ENCODE results near the gene L3MBTL2. TPM values are rescaled to one million over a fixed set of nuclear protein-coding genes. Genes with fewer than 3 reads are reported as not detected.

Gene L3MBTL2
- polyA plus RNA-seq, 1 experiment = 19.1 TPM

GRCh38 chr22:41197038-41197972 is 7.8 kb upstream of the L3MBTL2 start:
- DNase-seq (ENCODE audit: low read depth, low spot score) = no peak
- POLR2A ChIA-PET = no interaction called here
- H3K27me3 ChIP-seq (ENCODE audit: control insufficient read depth, insufficient read depth, low read length) = peaks cover 9% of the 10 kb centered on the region
- H3K9me3 ChIP-seq (ENCODE audit: control insufficient read depth, insufficient read depth, low read length) = no peaks in the 10 kb centered on the region; the same call in 1 of the 2 replicates
- TF ChIP-seq, protein P1, sequence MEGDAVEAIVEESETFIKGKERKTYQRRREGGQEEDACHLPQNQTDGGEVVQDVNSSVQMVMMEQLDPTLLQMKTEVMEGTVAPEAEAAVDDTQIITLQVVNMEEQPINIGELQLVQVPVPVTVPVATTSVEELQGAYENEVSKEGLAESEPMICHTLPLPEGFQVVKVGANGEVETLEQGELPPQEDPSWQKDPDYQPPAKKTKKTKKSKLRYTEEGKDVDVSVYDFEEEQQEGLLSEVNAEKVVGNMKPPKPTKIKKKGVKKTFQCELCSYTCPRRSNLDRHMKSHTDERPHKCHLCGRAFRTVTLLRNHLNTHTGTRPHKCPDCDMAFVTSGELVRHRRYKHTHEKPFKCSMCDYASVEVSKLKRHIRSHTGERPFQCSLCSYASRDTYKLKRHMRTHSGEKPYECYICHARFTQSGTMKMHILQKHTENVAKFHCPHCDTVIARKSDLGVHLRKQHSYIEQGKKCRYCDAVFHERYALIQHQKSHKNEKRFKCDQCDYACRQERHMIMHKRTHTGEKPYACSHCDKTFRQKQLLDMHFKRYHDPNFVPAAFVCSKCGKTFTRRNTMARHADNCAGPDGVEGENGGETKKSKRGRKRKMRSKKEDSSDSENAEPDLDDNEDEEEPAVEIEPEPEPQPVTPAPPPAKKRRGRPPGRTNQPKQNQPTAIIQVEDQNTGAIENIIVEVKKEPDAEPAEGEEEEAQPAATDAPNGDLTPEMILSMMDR (IDR thresholded peaks at IDR 0.05; ENCODE audit: low read depth, low read length) = peak; percentile 17; the same call in 1 of the 2 replicates
- no peak overlapping the region for H3K27ac ChIP-seq (ENCODE audit: low read depth, low read length)
- peak overlapping the region; percentile 88 for H3K4me3 ChIP-seq (ENCODE audit: low read depth, low read length)
- CTCF ChIA-PET = interaction anchor here (1.5 kb wide), 1 partner anchor 275 kb away, joined by 4 read pairs; no protein-coding TSS in a partner anchor

GRCh38 chr22:41198027-41198580 is 7.0 kb upstream of the L3MBTL2 start:
- ChIA-PET POLR2A (interaction anchor here (0.7 kb wide), 1 partner anchor 104 kb away, joined by 8 read pairs; no protein-coding TSS in a partner anchor), CTCF (interaction anchor here (1.3 to 1.5 kb wide), 2 partner anchors 9 to 276 kb away, joined by 3 to 4 read pairs; no protein-coding TSS in a partner anchor)
- Histone ChIP-seq H3K9me3 (ENCODE audit: control insufficient read depth, insufficient read depth, low read length) (no peaks in the 10 kb centered on the region; the same call in 1 of the 2 replicates), H3K4me3 (ENCODE audit: low read depth, low read length) (peak overlapping the region; percentile 88), H3K27ac (ENCODE audit: low read depth, low read length) (no peak overlapping the region), H3K27me3 (ENCODE audit: control insufficient read depth, insufficient read depth, low read length) (peaks cover 9% of the 10 kb centered on the region)
- no peak for DNase-seq (ENCODE audit: low read depth, low spot score)
- TF ChIP-seq, protein P1 (IDR thresholded peaks at IDR 0.05; ENCODE audit: low read depth, low read length) = no peak

DNA sequence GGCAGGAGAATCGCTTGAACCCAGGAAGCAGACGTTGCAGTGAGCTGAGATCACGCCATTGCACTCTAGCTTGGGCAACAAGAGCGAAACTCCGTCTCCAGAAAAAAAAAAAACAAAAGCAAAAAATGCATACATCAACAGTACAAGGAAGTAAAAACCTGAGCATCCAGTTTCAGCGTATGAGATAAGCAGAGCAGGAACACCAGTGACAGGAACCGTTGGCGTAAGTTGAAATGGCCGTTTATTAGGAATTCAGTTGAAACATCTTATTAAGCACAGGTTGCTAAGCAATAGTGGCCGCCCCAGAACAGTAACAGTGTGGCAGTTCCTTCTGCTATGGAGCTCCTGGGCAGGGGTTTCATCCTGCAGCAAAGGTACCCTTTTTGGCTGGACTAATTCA is 4.0 kb upstream of the L3MBTL2 start:
- DNase-seq (ENCODE audit: low read depth, low spot score) = no peak
- POLR2A ChIA-PET = no interaction called here
- CTCF ChIA-PET = no interaction called here
- no peak overlapping the region for H3K4me3 ChIP-seq (ENCODE audit: low read depth, low read length)
- H3K27me3 ChIP-seq (ENCODE audit: control insufficient read depth, insufficient read depth, low read length) = peaks cover 9% of the 10 kb centered on the region
- TF ChIP-seq, protein P1 (IDR thresholded peaks at IDR 0.05; ENCODE audit: low read depth, low read length) = no peak
- no peak overlapping the region for H3K27ac ChIP-seq (ENCODE audit: low read depth, low read length)
- H3K9me3 ChIP-seq (ENCODE audit: control insufficient read depth, insufficient read depth, low read length) = no peaks in the 10 kb centered on the region; the same call in 1 of the 2 replicates

GRCh38 chr22:41203118-41203517 is 2.0 kb upstream of the L3MBTL2 start:
- no peak overlapping the region for H3K4me3 ChIP-seq (ENCODE audit: low read depth, low read length)
- TF ChIP-seq, protein P1 (IDR thresholded peaks at IDR 0.05; ENCODE audit: low read depth, low read length) = no peak
- ChIA-PET POLR2A (no interaction called here), CTCF (no interaction called here)
- peaks cover 9% of the 10 kb centered on the region for H3K27me3 ChIP-seq (ENCODE audit: control insufficient read depth, insufficient read depth, low read length)
- no peak for DNase-seq (ENCODE audit: low read depth, low spot score)
- no peak overlapping the region for H3K27ac ChIP-seq (ENCODE audit: low read depth, low read length)
- no peaks in the 10 kb centered on the region for H3K9me3 ChIP-seq (ENCODE audit: control insufficient read depth, insufficient read depth, low read length)

DNA sequence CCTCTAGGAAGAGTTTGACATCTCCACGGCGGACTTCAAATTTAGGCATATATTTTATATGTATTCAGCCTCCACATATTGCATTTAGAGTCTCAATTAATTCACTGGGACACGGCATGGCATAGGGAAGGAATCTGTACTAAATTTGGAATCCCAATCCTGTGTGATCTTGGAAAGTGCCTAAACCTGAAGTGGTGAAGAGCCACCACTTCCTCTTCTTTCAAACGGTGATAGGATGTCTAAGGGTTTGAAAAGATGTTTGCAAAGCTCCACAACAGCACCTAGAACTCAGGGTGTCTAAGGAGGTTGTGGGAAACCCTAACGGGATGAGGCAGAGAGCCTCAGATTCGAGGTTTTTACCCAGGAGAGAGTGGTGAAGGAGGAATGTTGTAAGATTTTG is 1.0 kb upstream of the L3MBTL2 start:
- H3K27me3 ChIP-seq (ENCODE audit: control insufficient read depth, insufficient read depth, low read length) = peaks cover 9% of the 10 kb centered on the region
- ChIA-PET POLR2A (no interaction called here), CTCF (no interaction called here)
- DNase-seq (ENCODE audit: low read depth, low spot score) = no peak
- H3K9me3 ChIP-seq (ENCODE audit: control insufficient read depth, insufficient read depth, low read length) = no peaks in the 10 kb centered on the region
- H3K4me3 ChIP-seq (ENCODE audit: low read depth, low read length) = no peak overlapping the region
- TF ChIP-seq, protein P1 (IDR thresholded peaks at IDR 0.05; ENCODE audit: low read depth, low read length) = no peak
- no peak overlapping the region for H3K27ac ChIP-seq (ENCODE audit: low read depth, low read length)
